Stimulated activated CD4-positive, alpha-beta T cell treated with anti-CD3 and anti-CD28 coated beads, Interleukin-15, amount 100 ng/mL, for 48 hours (primary cell): ENCODE data around the gene HNRNPU.
"Not testable (repeated sequence)": the region's sequence is repeated elsewhere in the genome, so short reads cannot be mapped to it uniquely, and the experiment has no call there.

Experiments
- DNase-seq, 2 donors: peaks; one replicate each; pipeline ENCODE4 v3.0.0-alpha.2; 2020; ENCODE audit warnings: low read depth in 2 of 2

Gene HNRNPU

DNA sequence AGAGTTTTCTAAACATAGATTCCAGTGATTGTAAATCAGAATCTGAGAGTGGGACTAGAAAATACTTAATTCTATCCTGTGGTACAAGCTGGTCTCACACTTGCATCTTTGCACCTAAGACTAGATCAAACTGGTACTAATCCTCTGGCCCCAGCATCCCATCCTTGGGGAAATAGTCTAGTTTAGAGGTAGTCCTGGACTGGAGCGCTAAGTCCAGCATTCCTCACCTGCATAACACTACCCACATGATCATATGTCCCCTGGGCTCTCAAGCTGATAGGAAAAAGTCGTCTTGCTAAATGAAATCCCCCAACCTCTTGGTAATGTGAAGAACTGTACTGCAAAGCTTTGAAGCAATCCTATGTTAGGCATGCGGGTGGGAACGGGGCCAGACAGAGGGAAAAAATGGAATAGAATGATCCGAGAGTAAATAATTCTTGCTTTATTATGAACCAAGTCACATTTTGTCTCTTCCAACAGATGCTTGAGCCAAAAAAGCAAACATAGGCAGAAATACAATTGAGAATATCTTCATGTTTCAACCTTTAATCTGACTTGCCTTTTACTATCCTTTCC, 24.0 kb downstream of the HNRNPU start:
- no peak for DNase-seq

- no peak for DNase-seq
These were observed 24.7 kb downstream of the HNRNPU start for GRCh38 chr1:244839656-244840055.

DNA sequence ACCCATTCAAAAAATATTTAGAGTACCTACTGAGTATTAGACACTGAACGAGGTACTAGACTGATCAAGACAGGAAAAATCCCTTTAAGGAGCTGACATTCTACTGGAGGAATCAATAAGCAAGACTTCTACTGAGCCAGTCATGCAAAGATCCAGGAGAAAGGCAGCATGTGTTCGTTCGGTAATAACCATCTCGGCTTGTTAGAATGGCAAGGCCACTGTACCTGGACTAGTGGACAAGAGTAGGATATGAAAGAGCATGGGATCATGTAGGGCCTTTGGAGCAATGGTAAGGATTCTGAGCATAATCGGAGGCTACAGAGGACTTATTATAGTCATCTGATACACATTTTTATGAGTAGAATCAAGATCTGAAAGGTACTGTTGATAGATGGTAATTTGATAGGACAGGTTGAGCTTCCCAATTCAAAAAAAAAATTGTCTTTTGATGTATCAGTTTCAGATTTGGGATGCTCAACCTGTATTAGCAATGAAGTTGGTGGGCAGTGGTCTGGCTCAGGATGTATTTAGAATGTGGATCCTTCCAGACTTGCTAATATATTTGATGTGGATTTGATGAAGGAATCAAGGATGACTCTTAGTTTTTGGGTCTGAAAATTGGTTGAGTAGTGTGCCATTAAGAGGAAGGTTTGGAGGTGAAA, 26.6 kb downstream of the HNRNPU start:
- DNase-seq: no peak

- DNase-seq: no peak
These were observed 27.8 kb downstream of the HNRNPU start for GRCh38 chr1:244836584-244836983.

DNA sequence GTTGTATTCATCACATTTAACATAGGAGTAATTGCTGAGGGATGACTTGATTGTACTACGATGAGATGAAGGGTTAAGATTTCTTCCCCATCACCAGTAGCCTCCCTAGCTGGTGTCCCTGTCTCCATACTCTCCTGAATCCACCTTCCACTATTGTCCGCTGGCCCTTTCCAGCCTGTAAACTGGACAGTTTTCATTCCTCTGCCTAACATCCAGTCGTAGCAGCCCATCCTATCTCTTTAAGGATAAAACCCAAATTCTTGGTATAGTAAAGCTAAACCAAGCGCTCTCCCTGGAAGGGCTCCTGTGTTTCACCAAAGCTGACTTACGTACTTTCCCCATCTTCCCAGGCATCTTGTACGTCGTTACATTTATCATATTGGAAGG, 28.2 kb downstream of the HNRNPU start:
- DNase-seq: no peak

- DNase-seq: peak; percentile 76 to 83
These were observed 28.8 kb downstream of the HNRNPU start, which contains the start of gene COX20 for GRCh38 chr1:244835276-244836134. Gene COX20 (plus strand): TSS chr1:244835658. CDS start chr1:244835715, 57 bp downstream.

DNA sequence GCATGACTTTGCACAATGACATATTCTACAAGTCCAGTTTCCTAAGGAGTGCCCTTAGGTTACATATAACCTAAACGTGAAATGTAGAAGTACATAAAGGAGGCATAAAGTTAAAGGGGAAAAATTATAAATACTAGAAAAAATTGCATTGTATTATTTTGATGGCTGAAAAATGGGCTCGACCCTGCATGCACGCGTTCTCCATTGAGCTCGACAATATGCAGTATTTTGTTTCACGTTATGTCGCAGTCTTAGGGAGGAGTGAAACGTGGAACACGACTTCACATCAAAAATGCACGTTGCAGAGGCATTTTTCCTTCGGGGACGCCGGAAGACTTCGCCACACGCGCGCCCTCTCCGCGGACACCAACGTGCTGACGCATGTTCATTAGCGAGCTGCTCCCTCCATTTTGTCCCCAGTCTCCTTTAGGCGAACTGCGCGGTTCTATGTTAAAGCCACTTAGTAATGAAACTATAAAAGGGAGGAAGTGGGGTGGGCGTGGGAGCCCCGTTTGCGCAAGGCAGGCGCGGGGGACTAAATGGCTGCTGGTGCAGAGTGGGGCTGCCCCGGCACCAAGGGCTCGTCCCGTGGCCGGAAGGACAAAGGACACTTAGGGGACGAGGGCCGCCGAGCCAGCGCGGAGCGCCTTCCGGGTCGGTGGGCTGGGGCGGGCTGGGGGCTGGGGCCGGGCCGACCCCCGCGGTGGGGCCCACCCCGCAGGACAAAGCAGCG, 29.6 kb downstream of the HNRNPU start:
- peak; percentile 86 to 88 for DNase-seq

DNA sequence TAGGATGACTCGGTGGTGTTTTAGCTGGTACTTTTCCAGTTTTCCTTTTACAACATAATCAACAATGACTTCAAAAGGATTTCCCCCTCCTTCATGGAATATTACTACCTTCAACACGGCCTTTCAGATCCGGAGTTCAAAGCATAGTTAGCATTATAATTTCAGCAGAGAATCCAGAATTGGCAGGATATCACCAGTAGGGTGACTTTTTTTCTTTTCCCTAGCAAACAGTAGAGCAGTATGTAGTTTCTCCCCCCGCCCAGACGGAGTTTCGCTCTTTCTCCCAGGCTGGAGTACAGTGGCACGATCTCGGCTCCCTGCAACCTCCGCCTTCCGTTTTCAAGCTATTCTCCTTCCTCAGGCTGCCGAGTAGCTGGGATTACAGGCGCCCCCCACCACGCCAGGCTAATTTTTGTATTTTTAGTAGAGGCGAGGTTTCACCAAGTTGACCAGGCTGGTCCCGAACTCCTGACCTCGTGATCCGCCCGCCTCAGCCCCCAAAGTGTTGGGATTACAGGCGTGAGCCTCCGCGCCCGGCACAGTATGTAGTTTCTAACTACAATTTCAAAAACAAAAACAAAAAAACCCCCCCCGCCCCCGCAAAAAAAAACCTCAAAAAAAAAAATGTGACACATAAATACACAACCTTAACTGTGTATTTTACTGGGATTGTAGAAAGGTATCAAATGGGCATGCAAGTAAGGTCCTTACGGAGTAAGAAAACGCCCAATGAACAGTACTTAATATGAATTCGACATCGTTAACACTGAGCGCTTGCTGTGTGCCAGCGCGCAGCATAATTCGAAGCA, 30.4 kb downstream of the HNRNPU start:
- DNase-seq: peak; percentile 19 to 30

- not testable (repeated sequence) for DNase-seq
These were observed 31.1 kb downstream of the HNRNPU start for GRCh38 chr1:244833260-244833659.

DNA sequence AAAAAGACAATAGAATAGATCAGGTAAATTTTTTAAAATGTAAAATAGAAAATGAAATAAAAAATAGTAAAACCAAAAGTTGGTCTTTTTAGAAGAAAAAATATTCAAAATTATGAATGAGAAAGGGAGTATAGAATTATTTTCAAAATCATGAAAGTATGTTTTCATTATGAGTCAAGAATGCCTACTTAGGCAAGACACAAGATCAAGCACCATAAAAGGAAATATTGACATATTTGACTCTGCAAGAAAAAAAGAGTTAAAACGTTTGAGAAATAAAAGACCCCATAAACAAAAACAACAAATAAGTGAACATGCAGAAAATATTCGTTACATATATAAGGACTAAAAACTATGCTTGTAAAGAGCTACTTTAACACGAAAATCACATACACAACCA, 33.7 kb downstream of the HNRNPU start:
- no peak for DNase-seq

DNA sequence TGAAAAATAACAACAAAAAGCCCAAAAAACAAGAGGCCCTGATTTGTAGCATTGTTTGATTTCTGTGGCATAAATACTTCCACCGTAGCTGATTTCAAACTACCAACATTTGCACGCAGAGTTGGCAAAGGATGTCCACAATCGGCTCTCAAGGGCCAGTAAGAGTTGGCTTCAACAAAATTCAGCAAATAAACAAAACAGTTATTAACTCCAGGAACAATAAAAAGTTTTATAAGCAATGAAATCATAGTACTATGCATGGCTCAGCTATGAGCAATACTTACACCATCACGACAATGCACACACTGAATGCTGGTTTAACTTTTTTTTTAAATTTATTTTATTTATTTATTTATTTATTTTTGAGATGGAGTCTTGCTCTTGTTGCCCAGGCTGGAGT, 37.6 kb downstream of the HNRNPU start:
- DNase-seq: no peak

DNA sequence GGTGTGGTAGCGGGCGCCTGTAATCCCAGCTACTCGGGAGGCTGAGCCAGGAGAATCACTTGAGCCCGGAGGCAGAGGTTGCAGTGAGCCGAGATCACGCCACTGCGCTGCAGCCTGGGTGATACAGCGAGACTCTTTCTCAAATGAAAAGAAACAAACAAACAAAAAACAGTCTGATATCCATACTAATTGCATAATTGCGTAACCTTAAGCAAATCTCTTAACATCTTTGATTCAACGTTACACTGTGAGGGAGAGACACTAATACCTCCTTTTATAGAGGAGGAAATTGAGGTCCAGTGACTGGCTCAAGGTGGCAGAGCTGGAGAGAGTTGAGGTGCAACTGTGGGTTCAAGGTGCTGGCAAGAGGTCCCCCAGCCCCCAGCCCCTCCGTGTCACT, 41.5 kb downstream of the HNRNPU start:
- no peak for DNase-seq

DNA sequence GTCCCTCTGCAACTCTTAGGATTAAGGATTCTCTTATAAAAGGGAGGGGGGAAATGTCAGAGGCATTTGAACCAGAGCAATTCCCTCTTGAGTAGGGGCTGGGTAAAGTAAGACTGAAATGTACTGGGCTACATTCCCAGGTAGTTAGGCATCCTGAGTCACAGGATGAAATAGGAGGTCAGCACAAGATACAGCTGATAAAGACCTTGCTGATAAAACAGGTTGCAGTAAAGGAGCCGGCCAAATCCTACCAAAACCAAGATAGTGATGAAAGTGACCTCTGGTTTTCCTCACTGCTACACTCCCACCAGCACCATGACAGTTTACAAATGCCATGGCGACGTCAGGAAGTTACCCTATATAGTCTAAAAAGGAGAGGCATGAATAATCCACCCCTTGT, 43.2 kb downstream of the HNRNPU start:
- no peak for DNase-seq

- no peak for DNase-seq
These were observed 44.2 kb downstream of the HNRNPU start for GRCh38 chr1:244820131-244820530.

GRCh38 chr1:244817415-244817894, 46.9 kb downstream of the HNRNPU start:
- no peak for DNase-seq

GRCh38 chr1:244815600-244816099, 48.7 kb downstream of the HNRNPU start:
- no peak for DNase-seq

DNA sequence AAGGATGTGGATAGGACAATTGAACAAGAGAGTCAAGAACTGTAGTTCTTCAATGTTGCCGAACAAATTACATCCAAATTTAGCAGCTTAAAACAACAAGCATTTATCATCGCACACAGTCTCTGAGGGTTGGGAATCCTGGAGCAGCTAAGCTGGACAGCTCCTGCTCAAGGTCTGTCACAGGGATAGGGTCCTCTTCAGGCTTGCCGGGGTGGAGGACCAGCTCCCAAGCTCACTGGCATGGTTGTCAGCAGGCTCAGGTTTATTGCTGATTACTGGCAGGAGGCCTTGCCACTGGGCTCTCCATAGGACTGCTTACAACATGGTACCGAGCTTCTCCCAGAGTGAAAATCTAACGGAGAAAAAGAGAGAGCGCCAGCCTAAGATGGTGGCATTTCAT, 51.0 kb downstream of the HNRNPU start:
- DNase-seq: no peak

DNA sequence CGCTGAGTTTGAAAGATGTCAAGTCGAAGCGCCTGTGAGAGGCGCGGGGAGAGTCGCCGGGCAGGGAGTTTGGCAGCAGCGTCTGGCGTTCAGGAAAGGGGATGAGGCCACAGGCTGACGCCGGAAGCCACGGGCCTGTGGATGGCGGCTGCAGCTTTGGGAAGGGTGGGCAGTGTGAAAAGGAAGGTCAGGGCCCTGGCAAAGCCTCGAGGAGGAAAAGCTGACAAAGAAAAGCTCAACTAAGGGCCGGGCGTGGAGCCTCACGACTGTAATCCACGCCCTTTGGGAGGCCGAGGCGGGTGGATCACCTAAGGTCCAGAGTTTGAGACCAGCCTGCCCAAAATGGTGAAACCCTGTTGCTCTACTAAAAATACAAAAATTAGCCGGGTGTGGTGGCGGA, 54.1 kb downstream of the HNRNPU start:
- no peak for DNase-seq

- no peak for DNase-seq
These were observed 57.2 kb downstream of the HNRNPU start for GRCh38 chr1:244807138-244807537.

- no peak for DNase-seq
These were observed 59.5 kb downstream of the HNRNPU start for GRCh38 chr1:244804841-244805240.
